Left lung (tissue), 10 donors: ENCODE data around the gene CALML3. TPM values are rescaled to one million over a fixed set of nuclear protein-coding genes. Genes with fewer than 3 reads are reported as not detected.

Experiments
- ATAC-seq: fragments of 200-7000 bp; cut with Tn5 transposase; one replicate; pipeline ENCODE4 v1.9.1; 2020; ENCODE audit warnings: moderate library complexity
- DNase-seq, 4 donors: peaks; one replicate each; pipeline ENCODE4 v3.0.0-alpha.2; 2013 to 2020
- H3K27ac ChIP-seq, 2 donors: fragments of 200-600 bp; sonication (generic) in 1 of 2; one replicate each; pipeline versions ENCODE4 v1.5.0 to v1.8.0; 2020 to 2021
- H3K27me3 ChIP-seq, 2 donors: fragments of 200-600 bp; sonication (generic) in 1 of 2; one replicate each; pipeline versions ENCODE4 v1.5.0 to v1.8.0; 2020 to 2021
- H3K36me3 ChIP-seq, 2 donors: fragments of 200-600 bp; sonication (generic) in 1 of 2; one replicate each; pipeline versions ENCODE4 v1.5.0 to v1.8.0; 2020 to 2021
- H3K4me1 ChIP-seq, 2 donors: fragments of 200-600 bp; one replicate each; pipeline ENCODE4 v1.8.0; 2021
- H3K4me3 ChIP-seq, 2 donors: fragments of 200-600 bp; sonication (generic) in 1 of 2; one replicate each; pipeline versions ENCODE4 v1.5.0 to v1.8.0; 2020 to 2021; ENCODE audit warnings: mild to moderate bottlenecking in 1 of 2
- H3K9me3 ChIP-seq, 2 donors: fragments of 200-600 bp; sonication (generic) in 1 of 2; one replicate each; pipeline versions ENCODE4 v1.5.0 to v1.8.0; 2020 to 2021
- intact Hi-C, 2 donors: fragments of 100-400 bp; cut with DNase I; formaldehyde crosslinking; loops; one replicate each; pipeline versions ENCODE4 v1.11.2 to v1.14.2; 2022
- polyA plus RNA-seq, 6 donors: library from polyadenylated mRNA; unstranded; fragments of 120-200 nt; gene quantifications; one replicate each; pipeline ENCODE4 v1.2.1, GENCODE V29; 2013; ENCODE audit not compliant: insufficient read length in 6 of 6
- total RNA-seq, 2 donors: library from RNA; stranded (reverse); fragmentation: NEBNext Ultra II Directional; extraction: Animal tissue kit (Norgen Biotek cat#: 25700); gene quantifications; one replicate each; pipeline ENCODE4 v1.2.1, GENCODE V29; 2021
- TF ChIP-seq, protein P1 (sequence below), 2 donors: fragments of 200-600 bp; sonication (generic) in 1 of 2; IDR thresholded peaks; one replicate each; pipeline versions ENCODE4 v1.5.0 to v1.8.0; 2021; ENCODE audit warnings: antibody characterized with exemption in 2 of 2
- donor health status: DM: no; HTN: yes; CAD: no.
- donor health status: DM: no; HTN: no; CAD: no.

Gene CALML3
- total and polyA plus RNA-seq, 8 donors: 0.28 to 0.87 (median 0.64) TPM; not detected in 2

DNA sequence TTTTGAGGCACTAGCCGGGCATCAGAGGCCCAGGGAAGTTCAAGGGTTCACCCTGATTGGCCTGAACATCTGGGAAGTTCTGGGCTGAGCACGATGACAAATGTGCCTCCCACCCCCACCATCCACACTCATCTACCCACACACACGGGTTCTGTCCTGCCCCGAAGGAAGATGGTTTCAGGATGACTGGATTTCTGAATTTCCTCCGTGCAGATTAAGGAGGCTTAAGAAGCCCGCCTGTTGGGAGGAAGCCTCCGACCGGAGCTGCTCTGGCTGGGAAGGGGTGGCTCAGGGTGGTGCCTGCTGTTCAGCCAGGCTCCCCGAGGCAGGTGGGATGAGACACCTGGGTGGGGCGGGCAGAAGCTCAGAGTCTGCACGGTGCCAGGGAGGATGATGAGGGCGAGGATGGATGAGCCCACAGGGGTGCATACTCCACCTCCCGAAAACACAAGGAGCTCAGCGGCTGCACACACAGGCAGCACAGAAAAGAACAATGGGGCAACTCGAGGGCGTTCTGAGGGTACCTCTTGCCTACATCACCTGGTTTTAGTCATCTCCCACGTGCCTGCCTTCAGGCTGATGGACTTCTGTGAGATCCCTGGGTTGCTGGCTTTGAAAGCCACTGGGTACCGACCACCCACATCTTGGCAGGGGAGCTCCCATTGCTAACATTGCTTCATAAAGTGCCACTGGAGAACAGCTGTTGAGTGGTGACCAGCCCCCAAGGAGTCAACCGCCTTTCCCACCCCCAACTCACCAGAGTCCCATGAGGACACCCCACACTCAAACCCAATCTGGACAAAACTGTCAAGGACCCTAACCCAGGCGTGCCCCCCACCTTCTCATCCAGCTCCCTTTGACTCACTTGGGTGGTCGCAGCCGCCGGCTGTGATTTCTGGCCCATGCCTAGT lies 41.2 kb downstream of the CALML3 start:
- ATAC-seq (no peak), DNase-seq (no peak)
- intact Hi-C loops: no loop called here
- Histone ChIP-seq H3K4me1 (peaks cover 0 to 3% of the 10 kb centered on the region in 2 donors), H3K27ac (no peak overlapping the region), H3K36me3 (no peaks in the 10 kb centered on the region), H3K27me3 (no peaks in the 10 kb centered on the region), H3K9me3 (no peaks in the 10 kb centered on the region), H3K4me3 (no peak overlapping the region)
- TF ChIP-seq, protein P1, sequence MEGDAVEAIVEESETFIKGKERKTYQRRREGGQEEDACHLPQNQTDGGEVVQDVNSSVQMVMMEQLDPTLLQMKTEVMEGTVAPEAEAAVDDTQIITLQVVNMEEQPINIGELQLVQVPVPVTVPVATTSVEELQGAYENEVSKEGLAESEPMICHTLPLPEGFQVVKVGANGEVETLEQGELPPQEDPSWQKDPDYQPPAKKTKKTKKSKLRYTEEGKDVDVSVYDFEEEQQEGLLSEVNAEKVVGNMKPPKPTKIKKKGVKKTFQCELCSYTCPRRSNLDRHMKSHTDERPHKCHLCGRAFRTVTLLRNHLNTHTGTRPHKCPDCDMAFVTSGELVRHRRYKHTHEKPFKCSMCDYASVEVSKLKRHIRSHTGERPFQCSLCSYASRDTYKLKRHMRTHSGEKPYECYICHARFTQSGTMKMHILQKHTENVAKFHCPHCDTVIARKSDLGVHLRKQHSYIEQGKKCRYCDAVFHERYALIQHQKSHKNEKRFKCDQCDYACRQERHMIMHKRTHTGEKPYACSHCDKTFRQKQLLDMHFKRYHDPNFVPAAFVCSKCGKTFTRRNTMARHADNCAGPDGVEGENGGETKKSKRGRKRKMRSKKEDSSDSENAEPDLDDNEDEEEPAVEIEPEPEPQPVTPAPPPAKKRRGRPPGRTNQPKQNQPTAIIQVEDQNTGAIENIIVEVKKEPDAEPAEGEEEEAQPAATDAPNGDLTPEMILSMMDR (IDR thresholded peaks at IDR 0.05): no peak

- H3K4me3 ChIP-seq: no peak overlapping the region
- peaks cover 0 to 3% of the 10 kb centered on the region in 2 donors for H3K4me1 ChIP-seq
- DNase-seq: no peak
- H3K27me3 ChIP-seq: no peaks in the 10 kb centered on the region
- intact Hi-C loops: no loop called here
- no peak overlapping the region for H3K27ac ChIP-seq
- TF ChIP-seq, protein P1 (IDR thresholded peaks at IDR 0.05): no peak
- ATAC-seq: no peak
- H3K9me3 ChIP-seq: no peaks in the 10 kb centered on the region
- H3K36me3 ChIP-seq: no peaks in the 10 kb centered on the region
These were observed 41.9 kb downstream of the CALML3 start for GRCh38 chr10:5566614-5567013.

- Histone ChIP-seq H3K4me1 (peaks cover 0 to 3% of the 10 kb centered on the region in 2 donors), H3K36me3 (no peaks in the 10 kb centered on the region), H3K9me3 (no peaks in the 10 kb centered on the region), H3K27ac (no peak overlapping the region), H3K4me3 (no peak overlapping the region), H3K27me3 (no peaks in the 10 kb centered on the region)
- intact Hi-C loops: no loop called here
- no peak for DNase-seq
- TF ChIP-seq, protein P1 (IDR thresholded peaks at IDR 0.05): no peak
- ATAC-seq: no peak
These were observed 42.7 kb downstream of the CALML3 start for GRCh38 chr10:5567477-5567876.

DNA sequence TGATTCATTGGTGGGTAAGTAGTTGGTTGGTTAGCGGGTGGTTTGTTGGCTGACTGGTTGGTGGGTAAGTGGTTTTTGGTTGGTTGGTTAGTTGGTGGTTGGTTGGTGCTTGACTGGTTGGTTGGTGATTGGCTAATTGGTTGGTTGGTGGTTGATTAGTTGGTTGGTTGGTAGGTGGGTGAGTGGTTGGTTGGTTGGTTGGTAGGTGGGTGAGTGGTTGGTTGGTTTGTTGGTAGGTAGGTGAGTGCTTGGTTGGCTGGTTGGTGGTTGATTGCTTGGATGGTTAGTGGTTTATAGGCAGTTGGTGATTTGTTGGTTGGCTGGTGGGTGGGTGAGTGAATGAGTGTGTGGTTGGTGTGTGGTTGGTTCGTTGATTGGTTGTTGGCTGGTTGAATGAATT lies 44.2 kb downstream of the CALML3 start:
- intact Hi-C loops: no loop called here
- Histone ChIP-seq H3K9me3 (no peaks in the 10 kb centered on the region), H3K27me3 (no peaks in the 10 kb centered on the region), H3K4me3 (no peak overlapping the region), H3K4me1 (no peaks in the 10 kb centered on the region), H3K36me3 (no peaks in the 10 kb centered on the region), H3K27ac (no peak overlapping the region)
- DNase-seq (no peak), ATAC-seq (no peak)
- TF ChIP-seq, protein P1 (IDR thresholded peaks at IDR 0.05): no peak

DNA sequence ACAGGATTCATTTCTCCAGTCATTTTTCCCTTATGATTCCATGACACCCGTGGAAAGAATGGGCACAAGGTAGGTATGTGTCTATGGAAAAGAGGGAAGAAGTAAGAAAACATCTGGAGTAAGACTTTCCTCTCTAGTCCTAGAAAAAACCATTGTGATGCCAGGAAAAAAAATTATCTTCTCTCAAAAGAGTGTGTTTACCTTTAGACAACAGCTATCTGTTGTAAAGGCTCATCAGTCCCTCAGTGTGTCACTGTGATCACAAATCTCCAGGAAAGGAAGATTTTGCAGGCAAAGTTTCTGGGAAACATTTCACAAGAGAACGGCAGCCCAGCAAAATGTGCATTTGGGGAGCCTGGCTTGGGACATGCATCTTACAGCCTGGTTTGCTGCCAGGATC lies 44.8 kb downstream of the CALML3 start:
- no peaks in the 10 kb centered on the region for H3K36me3 ChIP-seq
- no peaks in the 10 kb centered on the region for H3K27me3 ChIP-seq
- ATAC-seq: no peak
- intact Hi-C loops: no loop called here
- H3K4me1 ChIP-seq: no peaks in the 10 kb centered on the region
- no peaks in the 10 kb centered on the region for H3K9me3 ChIP-seq
- DNase-seq: no peak
- H3K27ac ChIP-seq: no peak overlapping the region
- TF ChIP-seq, protein P1 (IDR thresholded peaks at IDR 0.05): no peak
- no peak overlapping the region for H3K4me3 ChIP-seq
